HEK293 (cell line): ENCODE results near the gene CNTNAP3.
"Not testable (repeated sequence)": the region's sequence is repeated elsewhere in the genome, so short reads cannot be mapped to it uniquely, and the experiment has no call there.

ENCODE experiments used
- CTCF ChIA-PET: fragments of 350-600 bp; formaldehyde crosslinking; extraction: SDS; loops from one replicate; lab custom pipeline; 2021; ENCODE audit warnings: antibody characterized with exemption; lab: Yijun Ruan, JAX
- POLR2A ChIA-PET: fragments of 300-600 bp; formaldehyde crosslinking; extraction: SDS; loops from one replicate; lab custom pipeline; 2020; ENCODE audit warnings: antibody characterized with exemption, inconsistent platforms; lab: Yijun Ruan, JAX
- H3K27ac ChIP-seq: fragments of 200-500 bp; sonication (Bioruptor generic); 2 replicates; pipeline ENCODE4 v1.5.1; 2014; ENCODE audit warnings: low read depth, low read length, control low read depth, inconsistent platforms; ENCODE audit errors: extremely low read depth
- H3K36me3 ChIP-seq, 2 experiments: fragments of 200-500 bp in 1 of 2; sonication (Bioruptor generic) in 1 of 2; 1 replicate in 1 of 2; 2 replicates in 1 of 2; pipeline ENCODE4 v1.5.1; 2014 to 2017; ENCODE audit warnings: inconsistent platforms in 2 of 2, low read length in 2 of 2; ENCODE audit not compliant: control insufficient read depth in 2 of 2, insufficient read depth in 1 of 2
- H3K4me1 ChIP-seq: fragments of 200-500 bp; sonication (Bioruptor generic); 2 replicates; pipeline ENCODE4 v1.5.1; 2014; ENCODE audit warnings: mild to moderate bottlenecking, low read length, inconsistent platforms; ENCODE audit not compliant: control insufficient read depth, insufficient read depth
- H3K4me3 ChIP-seq: 2 replicates; pipeline ENCODE4 v1.5.1; 2011; ENCODE audit warnings: low read depth, mild to moderate bottlenecking, control low read depth, low read length, moderate library complexity
- H3K9me3 ChIP-seq: fragments of 200-500 bp; sonication (Bioruptor generic); 2 replicates; pipeline ENCODE4 v1.5.1; 2014; ENCODE audit warnings: low read depth, low read length, inconsistent platforms; ENCODE audit not compliant: control insufficient read depth, insufficient read depth
- PRDM1 ChIP-seq: fragments of 450-650 bp; formaldehyde crosslinking; IDR thresholded peaks from 2 replicates; pipeline ENCODE4; 2016; ENCODE audit warnings: missing biosample characterization, missing genetic modification characterization
- ZBTB21 ChIP-seq: fragments of 450-650 bp; formaldehyde crosslinking; IDR thresholded peaks from 2 replicates; pipeline ENCODE4 v1.5.1; 2017; ENCODE audit warnings: missing biosample characterization, missing genetic modification characterization
- ZFHX2 ChIP-seq: fragments of 450-650 bp; formaldehyde crosslinking; conservative IDR thresholded peaks from 2 replicates; pipeline ENCODE4 v1.5.1; 2016; ENCODE audit warnings: missing biosample characterization, missing genetic modification characterization
- ZNF184 ChIP-seq: fragments of 450-650 bp; IDR thresholded peaks from 2 replicates; pipeline ENCODE4 v1.5.1; 2018; ENCODE audit warnings: missing biosample characterization, mild to moderate bottlenecking, missing genetic modification characterization
- ZNF211 ChIP-seq: fragments of 450-650 bp; formaldehyde crosslinking; IDR thresholded peaks from 2 replicates; pipeline ENCODE4 v1.5.1; 2016; ENCODE audit warnings: low read depth, missing biosample characterization, missing genetic modification characterization
- ZNF341 ChIP-seq: fragments of 450-650 bp; formaldehyde crosslinking; IDR thresholded peaks from 2 replicates; pipeline ENCODE4; 2016; ENCODE audit warnings: low read depth, missing biosample characterization, missing genetic modification characterization
- ZNF350 ChIP-seq: fragments of 450-650 bp; formaldehyde crosslinking; IDR thresholded peaks from 2 replicates; pipeline ENCODE4 v1.5.0; 2017; ENCODE audit warnings: missing biosample characterization, mild to moderate bottlenecking, missing genetic modification characterization
- ZNF416 ChIP-seq: fragments of 450-650 bp; formaldehyde crosslinking; IDR thresholded peaks from 2 replicates; pipeline ENCODE4 v1.5.1; 2016; ENCODE audit warnings: missing biosample characterization, missing genetic modification characterization
- ZNF426 ChIP-seq: fragments of 450-650 bp; formaldehyde crosslinking; IDR thresholded peaks from 2 replicates; pipeline ENCODE4 v1.5.1; 2017; ENCODE audit warnings: missing biosample characterization, missing genetic modification characterization, mild to moderate bottlenecking, inconsistent platforms, moderate library complexity
- ZNF544 ChIP-seq: fragments of 450-650 bp; formaldehyde crosslinking; IDR thresholded peaks from 2 replicates; pipeline ENCODE4 v1.5.0; 2017; ENCODE audit warnings: missing biosample characterization, missing genetic modification characterization
- ZNF664 ChIP-seq: fragments of 450-650 bp; formaldehyde crosslinking; IDR thresholded peaks from 2 replicates; pipeline ENCODE4 v1.5.1; 2016; ENCODE audit warnings: missing biosample characterization, missing genetic modification characterization
- TF ChIP-seq, protein P1 (sequence below): fragments of 450-650 bp; formaldehyde crosslinking; IDR thresholded peaks from 2 replicates; pipeline ENCODE4 v1.5.1; 2016; ENCODE audit warnings: missing biosample characterization, missing genetic modification characterization
- TF ChIP-seq, protein P2 (sequence below): fragments of 450-650 bp; formaldehyde crosslinking; IDR thresholded peaks from 2 replicates; pipeline ENCODE4 v1.5.1; 2016; ENCODE audit warnings: missing biosample characterization, missing genetic modification characterization

The CNTNAP3 gene

DNA sequence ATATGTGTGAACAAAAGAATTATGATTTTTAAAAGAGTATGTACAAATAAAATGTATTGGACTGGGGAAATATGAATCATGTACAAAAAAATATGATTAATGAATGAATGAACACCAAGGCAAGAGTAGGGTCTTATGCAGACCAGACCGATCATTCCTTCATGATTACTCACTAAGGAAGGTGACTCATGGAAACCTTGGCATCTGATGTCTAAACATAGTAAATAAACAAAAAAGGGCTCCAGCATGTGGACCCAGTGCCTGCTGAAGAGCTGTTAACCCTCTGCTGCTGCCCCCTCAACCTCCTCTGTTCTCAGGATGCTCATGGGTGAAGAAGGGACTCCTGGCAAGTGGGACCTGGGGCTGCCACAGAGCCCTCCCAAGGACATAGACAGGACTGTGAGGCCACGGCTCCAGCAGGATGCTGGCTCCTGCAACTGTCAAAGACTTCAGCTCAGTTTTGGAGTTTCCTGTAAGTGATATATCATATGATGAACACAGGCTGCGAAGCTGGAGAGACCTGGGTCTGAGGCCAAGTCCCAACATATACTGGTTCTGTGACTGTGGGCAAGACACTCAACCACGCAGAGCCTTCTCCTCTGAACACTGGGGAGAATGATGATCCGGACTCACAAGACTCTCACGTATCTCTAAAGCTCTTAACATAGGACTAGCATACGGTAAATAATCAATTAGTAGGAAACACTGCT is 89.8 kb downstream of the CNTNAP3 start:
- H3K27ac ChIP-seq, CTCF ChIA-PET, H3K36me3 ChIP-seq, H3K4me1 ChIP-seq, POLR2A ChIA-PET, H3K9me3 ChIP-seq, H3K4me3 ChIP-seq: not testable (repeated sequence)

DNA sequence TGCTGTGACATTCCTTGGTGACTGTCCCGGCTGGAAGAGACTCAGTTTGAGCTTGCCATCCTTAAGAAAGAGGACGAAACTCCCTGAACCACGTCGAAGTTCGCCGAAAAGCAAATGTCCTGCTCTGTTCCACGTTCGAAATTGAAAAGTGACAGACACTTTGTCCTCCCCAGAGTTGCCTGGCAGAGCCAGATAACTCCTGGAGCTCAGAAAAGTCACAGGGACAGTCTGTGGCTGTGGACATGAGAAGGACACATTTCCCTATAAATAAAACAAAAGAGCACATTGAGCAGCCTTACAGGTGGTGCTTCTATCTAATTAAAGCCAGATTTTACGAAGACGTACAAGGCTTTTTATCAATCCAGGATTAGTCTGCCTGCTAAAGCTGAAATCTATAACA is 116.6 kb downstream of the CNTNAP3 start:
- H3K4me1 ChIP-seq, CTCF ChIA-PET, H3K27ac ChIP-seq, POLR2A ChIA-PET, H3K36me3 ChIP-seq, H3K9me3 ChIP-seq, H3K4me3 ChIP-seq: not testable (repeated sequence)

DNA sequence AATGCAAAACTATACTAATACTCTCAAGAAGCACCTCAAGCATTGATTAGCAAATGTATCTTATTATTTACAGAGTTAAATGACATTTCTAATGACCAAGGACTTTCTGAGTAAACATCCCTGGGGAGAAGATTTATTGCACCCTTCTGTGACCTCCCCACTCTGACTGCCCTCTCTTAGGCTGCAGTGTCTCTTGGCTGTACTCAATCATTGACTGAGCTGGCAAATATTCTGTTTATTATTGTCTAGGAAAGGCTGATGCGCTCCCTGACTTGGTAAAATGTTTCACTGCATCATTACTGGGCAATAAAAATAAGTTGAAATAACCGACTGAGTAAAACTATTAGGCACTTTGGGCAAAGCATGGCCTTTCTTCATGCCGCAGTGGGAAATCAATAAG is 130.3 kb downstream of the CNTNAP3 start:
- H3K36me3 ChIP-seq, H3K27ac ChIP-seq, CTCF ChIA-PET, H3K4me1 ChIP-seq, H3K4me3 ChIP-seq, POLR2A ChIA-PET, H3K9me3 ChIP-seq: not testable (repeated sequence)

DNA sequence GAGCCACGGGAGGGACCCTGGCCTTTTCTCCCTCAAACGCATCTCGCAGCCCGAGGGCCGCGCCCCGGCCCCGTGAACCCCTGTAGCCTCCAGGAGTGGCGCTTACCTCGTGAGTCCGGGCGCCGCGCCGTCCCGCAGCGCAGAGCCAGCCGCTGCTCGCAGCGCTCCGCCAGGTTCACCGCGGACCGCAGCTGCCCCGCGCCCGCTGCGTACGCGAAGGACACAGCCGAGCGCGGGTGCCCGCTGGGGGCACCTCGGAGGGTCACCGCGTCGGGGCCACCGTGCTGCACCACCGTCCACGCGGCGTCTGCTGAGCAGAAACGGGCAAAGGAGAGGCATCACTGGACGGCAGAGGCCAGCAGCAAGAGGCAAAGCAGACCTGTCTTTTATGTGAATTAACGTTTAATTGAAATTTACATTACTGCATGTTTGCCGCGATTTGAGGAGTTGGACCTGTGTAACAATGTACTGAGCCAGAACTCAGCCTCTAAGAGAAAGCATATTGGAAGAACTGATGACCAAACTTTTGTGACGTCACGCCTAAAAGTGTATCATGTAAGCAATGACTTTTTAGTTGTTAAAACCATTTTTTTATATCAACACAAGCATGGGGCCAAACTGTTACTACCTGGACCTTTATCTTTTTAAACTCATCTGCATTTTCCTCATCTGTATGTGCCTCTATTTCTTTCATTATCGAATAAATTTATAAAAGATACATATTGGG is 155.0 kb downstream of the CNTNAP3 start:
- H3K36me3 ChIP-seq, H3K27ac ChIP-seq, CTCF ChIA-PET, H3K4me3 ChIP-seq, H3K4me1 ChIP-seq, H3K9me3 ChIP-seq, POLR2A ChIA-PET: not testable (repeated sequence)

DNA sequence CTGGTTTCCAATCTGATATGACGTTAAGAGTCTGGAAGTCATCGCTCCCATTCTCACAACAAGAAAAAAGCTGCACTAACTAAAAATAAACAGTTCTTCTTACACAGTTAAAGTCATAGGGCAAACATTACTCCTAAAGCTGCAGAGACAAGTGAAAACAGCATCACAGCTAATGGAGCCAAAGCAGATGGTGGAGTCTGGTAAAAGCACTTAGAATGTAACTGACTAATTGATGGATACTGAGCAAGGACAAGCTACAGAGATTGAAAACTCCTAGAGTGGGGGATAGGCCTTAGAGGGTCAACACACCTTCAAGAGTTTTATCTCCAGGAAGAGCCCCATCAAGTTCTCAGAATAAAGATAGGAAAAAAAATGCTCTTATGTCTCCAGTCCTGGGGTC is 166.6 kb downstream of the CNTNAP3 start:
- CTCF ChIA-PET, H3K4me1 ChIP-seq, H3K4me3 ChIP-seq, H3K9me3 ChIP-seq, H3K27ac ChIP-seq, H3K36me3 ChIP-seq, POLR2A ChIA-PET: not testable (repeated sequence)

DNA sequence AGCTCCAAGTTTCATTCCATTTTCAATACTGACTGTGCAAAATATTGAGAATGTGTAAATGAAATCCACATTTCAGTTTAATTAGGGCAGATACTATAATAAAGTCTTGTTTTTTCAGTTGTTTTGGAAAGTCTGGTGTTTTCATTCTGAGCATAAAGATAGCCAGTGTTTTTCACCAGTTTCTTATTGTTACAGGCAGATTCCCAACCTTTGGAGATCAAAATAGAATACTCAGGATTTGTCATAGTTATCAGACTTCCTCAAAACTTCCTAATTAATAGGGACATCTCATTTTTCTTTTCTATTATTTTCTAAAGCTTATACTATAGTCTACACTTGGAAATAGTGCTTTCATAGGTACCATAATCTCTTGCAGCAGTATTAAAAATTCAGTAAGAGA is 176.2 kb downstream of the CNTNAP3 start:
- CTCF ChIA-PET: not testable (repeated sequence)

DNA sequence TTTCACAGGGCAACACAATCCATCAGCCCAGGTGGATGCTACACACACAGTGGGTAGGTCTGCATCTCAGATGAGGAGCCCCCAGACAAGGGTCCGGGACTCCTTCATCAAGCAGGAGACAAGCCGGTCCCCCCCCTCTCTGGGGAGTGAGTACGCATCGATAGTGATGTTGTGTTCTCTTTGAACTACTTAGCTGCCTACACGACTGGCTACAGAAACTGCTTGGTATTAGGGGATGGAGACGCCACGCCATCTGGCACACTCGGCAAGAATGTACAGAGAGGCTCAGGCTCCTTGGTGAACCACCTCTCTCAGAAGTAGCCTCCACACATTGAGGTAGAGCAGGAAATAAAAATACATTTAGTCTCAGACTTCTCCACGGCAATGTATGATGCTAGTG is 179.8 kb downstream of the CNTNAP3 start:
- TF ChIP-seq, protein P1, sequence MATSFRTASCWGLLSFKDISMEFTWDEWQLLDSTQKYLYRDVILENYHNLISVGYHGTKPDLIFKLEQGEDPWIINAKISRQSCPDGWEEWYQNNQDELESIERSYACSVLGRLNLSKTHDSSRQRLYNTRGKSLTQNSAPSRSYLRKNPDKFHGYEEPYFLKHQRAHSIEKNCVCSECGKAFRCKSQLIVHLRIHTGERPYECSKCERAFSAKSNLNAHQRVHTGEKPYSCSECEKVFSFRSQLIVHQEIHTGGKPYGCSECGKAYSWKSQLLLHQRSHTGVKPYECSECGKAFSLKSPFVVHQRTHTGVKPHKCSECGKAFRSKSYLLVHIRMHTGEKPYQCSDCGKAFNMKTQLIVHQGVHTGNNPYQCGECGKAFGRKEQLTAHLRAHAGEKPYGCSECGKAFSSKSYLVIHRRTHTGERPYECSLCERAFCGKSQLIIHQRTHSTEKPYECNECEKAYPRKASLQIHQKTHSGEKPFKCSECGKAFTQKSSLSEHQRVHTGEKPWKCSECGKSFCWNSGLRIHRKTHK (tag by site-specific recombination): no peak
- TF ChIP-seq ZNF211: no peak
- TF ChIP-seq ZNF544: no peak
- no peak for TF ChIP-seq ZBTB21
- no peak for TF ChIP-seq ZNF416 (tag by site-specific recombination)
- TF ChIP-seq ZNF184 (tag by site-specific recombination): no peak
- TF ChIP-seq ZNF664 (tag by site-specific recombination): no peak
- no peak for TF ChIP-seq ZNF341 (tag by site-specific recombination)
- no peak for TF ChIP-seq PRDM1
- TF ChIP-seq, protein P2, sequence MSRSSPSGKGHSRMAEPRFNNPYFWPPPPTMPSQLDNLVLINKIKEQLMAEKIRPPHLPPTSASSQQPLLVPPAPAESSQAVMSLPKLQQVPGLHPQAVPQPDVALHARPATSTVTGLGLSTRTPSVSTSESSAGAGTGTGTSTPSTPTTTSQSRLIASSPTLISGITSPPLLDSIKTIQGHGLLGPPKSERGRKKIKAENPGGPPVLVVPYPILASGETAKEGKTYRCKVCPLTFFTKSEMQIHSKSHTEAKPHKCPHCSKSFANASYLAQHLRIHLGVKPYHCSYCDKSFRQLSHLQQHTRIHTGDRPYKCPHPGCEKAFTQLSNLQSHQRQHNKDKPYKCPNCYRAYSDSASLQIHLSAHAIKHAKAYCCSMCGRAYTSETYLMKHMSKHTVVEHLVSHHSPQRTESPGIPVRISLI (tag by site-specific recombination): no peak
- TF ChIP-seq ZFHX2: no peak
- TF ChIP-seq ZNF350 (tag by site-specific recombination): no peak
- no peak for TF ChIP-seq ZNF426 (tag by site-specific recombination)
- CTCF ChIA-PET: no interaction called here
- Histone ChIP-seq H3K36me3 (no peaks in the 10 kb centered on the region), H3K4me3 (no peak overlapping the region), H3K27ac (no peak overlapping the region), H3K9me3 (no peaks in the 10 kb centered on the region), H3K4me1 (no peaks in the 10 kb centered on the region)
- POLR2A ChIA-PET: no interaction called here

More for the DNA sequence above, 176.2 kb downstream of the CNTNAP3 start:
- H3K36me3 ChIP-seq, POLR2A ChIA-PET, H3K27ac ChIP-seq, H3K9me3 ChIP-seq, H3K4me3 ChIP-seq, H3K4me1 ChIP-seq: not testable (repeated sequence)
